ENCODE measurements around the gene HS3ST4. TPM values are rescaled to one million over a fixed set of nuclear protein-coding genes. Genes with fewer than 3 reads are reported as not detected.
"Not testable (repeated sequence)": the region's sequence is repeated elsewhere in the genome, so short reads cannot be mapped to it uniquely, and the experiment has no call there.

HS3ST4 gene
- total RNA-seq, 4 donors from 2014 or later = not detected

DNA sequence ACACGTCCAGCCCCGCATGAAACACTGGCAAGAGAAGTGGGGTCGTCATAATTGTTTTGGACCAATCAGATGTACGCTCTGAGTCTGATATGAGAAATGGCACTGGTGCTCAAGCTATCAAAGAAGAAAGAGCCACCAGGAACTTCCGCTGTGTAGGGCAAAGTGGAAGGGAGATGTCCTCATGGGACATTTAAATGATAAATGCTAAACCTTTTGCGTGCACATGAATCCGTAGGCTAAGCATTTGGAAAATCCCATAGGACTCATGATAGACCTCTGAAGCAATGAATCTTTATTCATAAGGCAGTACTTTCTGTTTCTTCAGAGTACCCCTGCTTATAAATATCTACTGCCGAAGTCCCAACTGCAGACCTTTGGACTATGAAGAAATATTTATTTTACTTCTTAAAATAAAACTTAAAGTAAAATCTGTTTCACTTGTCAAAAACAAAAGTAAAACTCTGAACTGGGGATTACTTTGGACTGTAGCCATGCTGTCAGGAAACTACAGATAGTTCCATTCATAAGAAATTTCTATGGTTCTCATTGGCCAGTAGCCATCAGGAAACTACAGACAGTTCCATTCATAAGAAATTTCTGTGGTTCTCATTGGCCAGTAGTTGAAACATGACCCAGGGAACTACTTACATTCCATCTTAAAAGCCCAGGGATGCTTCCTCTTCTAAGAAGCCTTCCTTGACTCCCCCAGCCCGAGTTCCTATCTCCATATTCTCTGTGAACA lies 335.1 kb downstream of the HS3ST4 start:
- ATAC-seq (ENCODE audit: low FRiP score) (no peak), DNase-seq (ENCODE audit: low spot score) (no peak)

DNA sequence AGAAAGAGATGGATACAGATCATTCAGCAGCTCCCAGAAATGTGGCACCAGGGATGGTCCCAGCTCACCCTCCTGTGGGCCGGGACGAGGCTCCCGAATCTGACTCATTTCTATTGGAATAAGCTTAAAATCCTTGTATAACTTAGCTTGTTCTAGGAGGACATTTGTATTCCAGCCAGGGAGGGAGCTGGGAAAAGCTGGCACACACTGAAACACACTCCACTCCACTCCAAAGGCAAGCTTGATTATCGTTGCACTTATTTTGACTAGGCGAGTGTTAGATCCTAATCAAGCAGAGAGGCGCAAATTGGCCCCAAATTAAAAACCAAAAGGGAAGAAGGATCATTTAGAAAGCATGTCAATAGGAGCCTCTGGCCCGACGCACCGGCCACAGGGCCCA lies 339.5 kb downstream of the HS3ST4 start:
- TF ChIP-seq, protein P1, sequence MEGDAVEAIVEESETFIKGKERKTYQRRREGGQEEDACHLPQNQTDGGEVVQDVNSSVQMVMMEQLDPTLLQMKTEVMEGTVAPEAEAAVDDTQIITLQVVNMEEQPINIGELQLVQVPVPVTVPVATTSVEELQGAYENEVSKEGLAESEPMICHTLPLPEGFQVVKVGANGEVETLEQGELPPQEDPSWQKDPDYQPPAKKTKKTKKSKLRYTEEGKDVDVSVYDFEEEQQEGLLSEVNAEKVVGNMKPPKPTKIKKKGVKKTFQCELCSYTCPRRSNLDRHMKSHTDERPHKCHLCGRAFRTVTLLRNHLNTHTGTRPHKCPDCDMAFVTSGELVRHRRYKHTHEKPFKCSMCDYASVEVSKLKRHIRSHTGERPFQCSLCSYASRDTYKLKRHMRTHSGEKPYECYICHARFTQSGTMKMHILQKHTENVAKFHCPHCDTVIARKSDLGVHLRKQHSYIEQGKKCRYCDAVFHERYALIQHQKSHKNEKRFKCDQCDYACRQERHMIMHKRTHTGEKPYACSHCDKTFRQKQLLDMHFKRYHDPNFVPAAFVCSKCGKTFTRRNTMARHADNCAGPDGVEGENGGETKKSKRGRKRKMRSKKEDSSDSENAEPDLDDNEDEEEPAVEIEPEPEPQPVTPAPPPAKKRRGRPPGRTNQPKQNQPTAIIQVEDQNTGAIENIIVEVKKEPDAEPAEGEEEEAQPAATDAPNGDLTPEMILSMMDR (IDR thresholded peaks at IDR 0.05) = no peak
- ATAC-seq (ENCODE audit: low FRiP score) (no peak), DNase-seq (ENCODE audit: low spot score) (no peak)

More for the DNA sequence above, 335.1 kb downstream of the HS3ST4 start:
- TF ChIP-seq, protein P1 (IDR thresholded peaks at IDR 0.05) = no peak

- not testable (repeated sequence) for DNase-seq (ENCODE audit: low spot score); ATAC-seq (ENCODE audit: low FRiP score)
Observed at GRCh38 chr16:26032661-26033060, 340.9 kb downstream of the HS3ST4 start.

DNA sequence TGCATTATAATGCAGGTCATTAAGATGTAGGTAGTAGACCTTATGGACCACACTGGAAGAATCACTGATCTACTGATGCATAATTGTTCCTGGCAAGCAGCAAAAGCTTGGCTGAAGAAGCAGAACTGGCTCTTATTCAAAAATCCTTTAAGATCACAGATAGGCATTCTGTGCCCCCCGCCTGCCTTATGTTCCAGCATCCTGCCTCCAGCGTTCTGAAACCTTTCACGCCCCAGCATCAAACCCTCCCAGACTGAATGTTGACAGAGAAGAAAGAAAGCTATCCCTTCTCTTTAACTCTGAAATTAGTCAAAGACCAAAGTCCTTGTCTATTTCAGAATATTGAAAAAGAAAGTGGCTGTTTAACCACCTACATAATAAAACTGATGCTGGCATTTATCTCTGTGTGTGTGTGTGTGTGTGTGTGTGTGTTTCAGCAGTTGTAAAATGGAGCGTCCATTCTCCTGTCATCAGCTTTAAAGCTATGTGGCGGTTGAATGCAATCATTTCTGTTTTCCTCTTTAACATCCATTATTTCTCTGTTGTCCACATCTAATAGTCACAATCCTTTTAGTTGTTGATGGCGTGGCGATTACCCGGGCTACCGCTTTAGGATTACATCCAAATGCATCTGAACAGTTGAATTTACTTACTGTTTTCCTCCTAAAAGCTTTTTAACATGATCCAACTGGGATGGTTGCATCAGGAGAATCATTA lies 350.4 kb downstream of the HS3ST4 start:
- TF ChIP-seq, protein P1 (IDR thresholded peaks at IDR 0.05) = no peak
- no peak for ATAC-seq (ENCODE audit: low FRiP score)

DNA sequence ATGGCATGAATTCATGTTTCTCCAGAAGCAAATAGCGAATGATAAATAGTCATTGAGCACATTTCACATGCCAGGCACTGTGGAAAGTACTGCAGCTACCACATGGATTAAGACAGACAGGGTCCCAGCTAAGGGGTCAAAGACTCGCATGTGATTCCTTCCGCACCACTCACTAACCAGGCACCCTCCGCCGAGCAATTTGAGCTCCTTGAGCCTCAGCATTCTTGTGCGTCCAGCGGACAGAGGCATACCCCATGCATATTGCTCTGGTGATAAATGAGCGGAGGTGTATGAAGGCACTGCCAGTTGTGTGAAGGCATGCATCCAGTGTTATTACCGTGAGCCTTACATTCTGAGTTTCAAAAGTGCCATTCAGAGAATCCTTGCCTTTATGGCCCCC lies 358.7 kb downstream of the HS3ST4 start:
- DNase-seq (ENCODE audit: low spot score) = no peak
- TF ChIP-seq, protein P1 (IDR thresholded peaks at IDR 0.05) = no peak
- ATAC-seq (ENCODE audit: low FRiP score) = no peak

More for the DNA sequence above, 350.4 kb downstream of the HS3ST4 start:
- DNase-seq (ENCODE audit: low spot score) = no peak

GRCh38 chr16:26051063-26051462 lies 359.3 kb downstream of the HS3ST4 start:
- ATAC-seq (ENCODE audit: low FRiP score) (no peak), DNase-seq (ENCODE audit: low spot score) (no peak)
- TF ChIP-seq, protein P1 (IDR thresholded peaks at IDR 0.05) = no peak

DNA sequence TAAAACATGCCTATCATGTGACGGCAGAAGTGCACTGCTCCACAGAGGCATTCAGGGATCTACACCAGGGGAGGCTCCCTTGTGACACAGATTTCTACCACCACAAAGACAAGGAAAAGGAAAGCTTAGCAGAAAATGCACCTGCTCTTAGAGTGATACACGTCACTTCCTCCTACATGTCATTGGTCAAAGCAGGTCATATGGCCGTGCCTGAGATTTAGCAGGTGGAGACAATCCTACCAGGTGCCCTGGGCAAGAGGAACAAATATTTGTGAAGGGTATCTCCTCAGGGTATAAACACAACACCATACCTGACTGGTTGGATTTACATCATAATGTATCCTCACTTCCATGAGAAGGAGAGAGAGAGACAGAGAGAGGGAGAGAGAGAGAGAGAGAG lies 362.1 kb downstream of the HS3ST4 start:
- DNase-seq (ENCODE audit: low spot score) (no peak), ATAC-seq (ENCODE audit: low FRiP score) (no peak)
- TF ChIP-seq, protein P1 (IDR thresholded peaks at IDR 0.05) = no peak

Measured in omental fat pad (tissue), 4 donors.